Keratinocyte (primary cell): ENCODE data around the gene MAPKBP1. TPM values are rescaled to one million over a fixed set of nuclear protein-coding genes. Genes with fewer than 3 reads are reported as not detected.
"Not testable (repeated sequence)": the region's sequence is repeated elsewhere in the genome, so short reads cannot be mapped to it uniquely, and the experiment has no call there.

ENCODE experiments used
- DNase-seq: peaks from one replicate; pipeline ENCODE4 v3.0.0-alpha.2; 2011; ENCODE audit warnings: low read depth, missing footprints, low spot score
- FAIRE-seq: peaks from 2 replicates; lab custom pipeline; 2011; peaks lifted over from hg19 to GRCh38; lab: Jason Lieb, UNC
- H2AFZ ChIP-seq: 2 replicates; pipeline ENCODE4 v1.6.0; 2012; ENCODE audit warnings: low read length, control low read depth, inconsistent platforms; ENCODE audit not compliant: control insufficient read depth
- H3K27ac ChIP-seq: 2 replicates; pipeline ENCODE4 v1.5.1; 2011; ENCODE audit warnings: low read length; ENCODE audit not compliant: control insufficient read depth, insufficient read depth
- H3K27me3 ChIP-seq: 3 replicates; pipeline ENCODE4 v1.6.0; 2011; ENCODE audit warnings: low read length; ENCODE audit not compliant: control insufficient read depth, insufficient read depth; ENCODE audit errors: extremely low read depth
- H3K36me3 ChIP-seq, 2 experiments: 2 replicates in 1 of 2; 3 replicates in 1 of 2; pipeline ENCODE4 v1.5.1; 2011; ENCODE audit warnings: low read length in 2 of 2, mild to moderate bottlenecking in 1 of 2; ENCODE audit not compliant: control insufficient read depth in 2 of 2, insufficient read depth in 2 of 2; ENCODE audit errors: extremely low read depth in 1 of 2
- H3K4me1 ChIP-seq: 3 replicates; pipeline ENCODE4 v1.5.1; 2011; ENCODE audit warnings: low read length; ENCODE audit not compliant: control insufficient read depth, insufficient read depth; ENCODE audit errors: extremely low read depth
- H3K4me2 ChIP-seq: 3 replicates; pipeline ENCODE4 v1.6.0; 2011; ENCODE audit warnings: low read depth, low read length; ENCODE audit not compliant: control insufficient read depth, insufficient read depth; ENCODE audit errors: extremely low read depth
- H3K4me3 ChIP-seq, 3 experiments: fragments of 200-600 bp in 1 of 3; sonication (generic) in 1 of 3; 2 replicates in 2 of 3; 3 replicates in 1 of 3; pipeline ENCODE4 v1.5.1; 2011 to 2016; ENCODE audit warnings: low read length in 3 of 3, mild to moderate bottlenecking in 3 of 3, control low read depth in 2 of 3, inconsistent platforms in 1 of 3, low read depth in 1 of 3, mixed read lengths in 1 of 3, mixed run types in 1 of 3, moderate library complexity in 1 of 3; ENCODE audit not compliant: control insufficient read depth in 2 of 3, insufficient read depth in 2 of 3; ENCODE audit errors: extremely low read depth in 1 of 3
- H3K79me2 ChIP-seq: 2 replicates; pipeline ENCODE4 v1.6.0; 2012; ENCODE audit warnings: low read length; ENCODE audit not compliant: control insufficient read depth, insufficient read depth
- H3K9ac ChIP-seq: 3 replicates; pipeline ENCODE4 v1.6.0; 2011; ENCODE audit warnings: low read length; ENCODE audit not compliant: control insufficient read depth, insufficient read depth; ENCODE audit errors: extremely low read depth
- H3K9me1 ChIP-seq: 3 replicates; pipeline ENCODE4 v1.6.0; 2011; ENCODE audit warnings: low read length; ENCODE audit not compliant: control insufficient read depth, insufficient read depth; ENCODE audit errors: extremely low read depth
- H3K9me3 ChIP-seq: 2 replicates; pipeline ENCODE4 v1.5.1; 2012; ENCODE audit warnings: low read depth, low read length; ENCODE audit not compliant: control insufficient read depth
- H4K20me1 ChIP-seq: 3 replicates; pipeline ENCODE4 v1.6.0; 2011; ENCODE audit warnings: low read length; ENCODE audit not compliant: control insufficient read depth, insufficient read depth; ENCODE audit errors: extremely low read depth
- CTCF ChIP-seq, 3 experiments: IDR thresholded peaks in 1 of 3; conservative IDR thresholded peaks in 1 of 3; optimal IDR thresholded peaks in 1 of 3; 2 replicates in 2 of 3; 3 replicates in 1 of 3; pipeline versions ENCODE3 to v1.5.1; 2011; ENCODE audit warnings: low read length in 3 of 3, mild to moderate bottlenecking in 3 of 3, moderate library complexity in 2 of 3, control low read depth in 1 of 3, inconsistent platforms in 1 of 3; ENCODE audit not compliant: insufficient read depth in 2 of 3; ENCODE audit errors: extremely low read depth in 1 of 3
- EZH2 ChIP-seq: IDR thresholded peaks from one replicate; pipeline ENCODE4 v1.6.1; 2012; ENCODE audit warnings: inconsistent platforms, mild to moderate bottlenecking, low read length, moderate library complexity
- dilution Hi-C: fragments of 300-500 bp; cut with MboI; formaldehyde crosslinking; loops from one replicate; pipeline ENCODE4 v1.7.0; 2020; ENCODE audit warnings: low sequenced_read_pairs; ENCODE audit not compliant: extremely low pct_ligation_motif_present
- polyA plus RNA-seq, 5 experiments: library from polyadenylated mRNA; depleted of rRNA in 3 of 5; stranded (reverse) in 3 of 5; stranded (forward) in 1 of 5; unstranded in 1 of 5; fragments of >200 nt; gene quantifications; 1 replicate in 1 of 5; 2 replicates in 3 of 5; 3 replicates in 1 of 5; pipeline versions ENCODE4 v1.2.1 to v1.2.3, GENCODE V29; 2011 to 2012; ENCODE audit warnings: missing spikeins in 2 of 5, low read depth in 1 of 5, low replicate concordance in 1 of 5

The MAPKBP1 gene
- polyA plus RNA-seq, 1 donor (not counting 4 experiments of a cell fraction or from before 2014, with no cell fraction given) = 18.3 TPM

- peaks cover 4 to 5% of the 10 kb centered on the region in 2 experiments for H3K36me3 ChIP-seq
- H3K27ac ChIP-seq = no peak overlapping the region
- no peak overlapping the region for H3K4me3 ChIP-seq
- H3K27me3 ChIP-seq = no peaks in the 10 kb centered on the region
- H3K9ac ChIP-seq = no peak overlapping the region
- no peaks in the 10 kb centered on the region for H3K79me2 ChIP-seq
- no peak for FAIRE-seq
- H3K4me1 ChIP-seq = no peaks in the 10 kb centered on the region
- DNase-seq = no peak
- H3K4me2 ChIP-seq = no peak overlapping the region
- dilution Hi-C loops = no loop called here
- no peaks in the 10 kb centered on the region for H3K9me1 ChIP-seq
- H3K9me3 ChIP-seq = no peaks in the 10 kb centered on the region
- no peak overlapping the region for H2AFZ ChIP-seq
- TF ChIP-seq CTCF (optimal IDR thresholded peaks at IDR 0.05 in 1 of 3, IDR thresholded peaks at IDR 0.05 in 1 of 3, conservative IDR thresholded peaks at IDR 0.05 in 1 of 3; ENCODE audit: extremely low read depth in 1 of 3, insufficient read depth in 2 of 3, low read length in 3 of 3) (no peak), EZH2 (no peak)
- H4K20me1 ChIP-seq = no peaks in the 10 kb centered on the region
These were observed 40.2 kb upstream of the MAPKBP1 start for GRCh38 chr15:41734079-41734478.

GRCh38 chr15:41735046-41735445 lies 39.2 kb upstream of the MAPKBP1 start:
- no peaks in the 10 kb centered on the region for H3K79me2 ChIP-seq
- H2AFZ ChIP-seq = no peak overlapping the region
- H4K20me1 ChIP-seq = no peaks in the 10 kb centered on the region
- no peak for FAIRE-seq
- no peaks in the 10 kb centered on the region for H3K27me3 ChIP-seq
- no peak overlapping the region for H3K4me2 ChIP-seq
- no peak for DNase-seq
- no peak for TF ChIP-seq CTCF (optimal IDR thresholded peaks at IDR 0.05 in 1 of 3, IDR thresholded peaks at IDR 0.05 in 1 of 3, conservative IDR thresholded peaks at IDR 0.05 in 1 of 3; ENCODE audit: extremely low read depth in 1 of 3, insufficient read depth in 2 of 3, low read length in 3 of 3)
- TF ChIP-seq EZH2 = no peak
- peaks cover 4 to 8% of the 10 kb centered on the region in 2 experiments for H3K36me3 ChIP-seq
- H3K9ac ChIP-seq = no peak overlapping the region
- dilution Hi-C loops = no loop called here
- no peak overlapping the region for H3K27ac ChIP-seq
- H3K4me3 ChIP-seq = no peak overlapping the region
- H3K9me1 ChIP-seq = no peaks in the 10 kb centered on the region
- H3K4me1 ChIP-seq = no peaks in the 10 kb centered on the region
- no peaks in the 10 kb centered on the region for H3K9me3 ChIP-seq

GRCh38 chr15:41735492-41735891 lies 38.8 kb upstream of the MAPKBP1 start:
- not testable (repeated sequence) for FAIRE-seq

More at GRCh38 chr15:41735492-41735891, 38.8 kb upstream of the MAPKBP1 start:
- H3K4me2 ChIP-seq, DNase-seq, H3K9ac ChIP-seq, H2AFZ ChIP-seq, H3K27me3 ChIP-seq, H3K36me3 ChIP-seq, H4K20me1 ChIP-seq, H3K9me1 ChIP-seq, H3K27ac ChIP-seq, H3K79me2 ChIP-seq, H3K4me1 ChIP-seq, H3K4me3 ChIP-seq, H3K9me3 ChIP-seq, dilution Hi-C loops: not testable (repeated sequence)
